Measurements from ENCODE around the gene BCDIN3D.

- no peak for TF ChIP-seq CTCF (IDR thresholded peaks at IDR 0.05)
- TF ChIP-seq POLR2AphosphoS5 (IDR thresholded peaks at IDR 0.05), result no peak
- no peak for TF ChIP-seq POLR2A (IDR thresholded peaks at IDR 0.05; ENCODE audit: low read depth)
Measured at GRCh38 chr12:49865782-49866135, 22.9 kb upstream of the BCDIN3D start.

Data from esophagus muscularis mucosa (tissue), 3 donors.